HL-60/S4 treated with retinoic acid at 250 ng/mL for 4 days and 3 days (cell line): ENCODE results near the gene CDC42.
"Not testable (repeated sequence)": the region's sequence is repeated elsewhere in the genome, so short reads cannot be mapped to it uniquely, and the experiment has no call there.

Source experiments
- in situ Hi-C: fragments of 300-500 bp; cut with MboI; formaldehyde crosslinking; loops from 2 replicates; pipeline ENCODE4 v1.7.0; 2022; ENCODE audit warnings: low sequenced_read_pairs

CDC42 gene

GRCh38 chr1:22071511-22071910 lies 19.0 kb downstream of the CDC42 start:
- in situ Hi-C loops = no loop called here

GRCh38 chr1:22074803-22075202 lies 22.3 kb downstream of the CDC42 start:
- in situ Hi-C loops = no loop called here

DNA sequence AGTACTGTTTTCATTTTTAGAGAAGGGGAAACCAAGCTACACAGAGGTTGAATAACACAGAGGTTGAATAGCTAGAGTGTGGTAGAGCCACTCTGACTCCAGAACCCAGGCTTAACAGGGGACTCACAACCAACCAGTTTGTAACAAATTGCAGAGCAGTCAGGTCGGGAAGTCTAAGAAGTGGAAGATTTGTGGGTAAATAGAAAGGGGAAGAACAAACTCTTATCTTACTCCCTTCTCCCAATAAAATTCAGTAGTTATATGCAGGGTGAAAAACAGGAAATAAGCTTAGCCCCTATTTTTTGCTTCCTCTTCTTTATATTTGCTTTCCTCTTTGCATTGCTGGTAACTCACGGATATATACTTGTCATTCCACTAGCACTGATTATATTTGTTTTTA lies 23.2 kb downstream of the CDC42 start:
- in situ Hi-C loops = no loop called here

- in situ Hi-C loops = no loop called here
Observed at GRCh38 chr1:22076346-22076745, 23.8 kb downstream of the CDC42 start.

DNA sequence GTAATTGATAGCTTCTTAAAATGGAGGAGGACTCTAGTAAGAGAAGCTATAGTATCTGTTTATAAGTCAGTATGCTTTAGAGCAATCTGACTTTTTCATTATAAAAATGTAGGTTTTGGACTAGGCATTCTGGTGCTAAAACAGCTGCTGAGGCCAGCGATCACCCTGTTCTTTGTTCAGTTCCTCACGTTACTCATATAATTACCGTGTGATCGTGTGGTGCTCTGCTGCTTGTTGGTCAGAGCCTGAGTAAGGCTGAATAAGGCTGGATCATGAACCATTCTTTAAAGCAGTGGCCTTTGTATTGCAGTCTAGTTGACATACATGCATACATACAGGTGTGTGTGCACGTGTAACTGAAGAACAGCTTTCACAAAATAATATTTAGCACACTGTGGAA lies 25.2 kb downstream of the CDC42 start:
- in situ Hi-C loops = no loop called here

- in situ Hi-C loops = no loop called here
Observed at GRCh38 chr1:22078133-22078532, 25.6 kb downstream of the CDC42 start.

DNA sequence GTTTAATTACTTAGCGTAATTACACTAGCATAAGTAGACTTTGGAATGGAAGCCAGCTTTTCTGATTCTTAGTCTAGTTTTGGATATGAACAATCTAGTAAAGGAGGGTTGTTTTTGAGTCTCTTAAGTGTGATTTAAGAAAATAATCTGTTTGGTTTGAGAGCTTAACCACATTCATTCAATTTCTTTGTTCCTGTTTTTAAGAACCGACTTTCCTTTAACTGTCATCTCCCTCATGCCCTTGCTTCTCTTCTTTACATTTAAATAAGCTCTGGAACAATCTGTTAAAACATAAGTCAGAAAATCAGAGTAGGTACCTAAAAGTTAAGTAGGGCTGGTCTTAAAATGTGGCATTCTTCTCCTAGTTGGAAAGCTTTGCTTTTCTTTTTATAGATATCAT lies 27.7 kb downstream of the CDC42 start:
- in situ Hi-C loops = no loop called here

- in situ Hi-C loops = no loop called here
Observed at GRCh38 chr1:22088331-22088730, 35.8 kb downstream of the CDC42 start.

- in situ Hi-C loops = no loop called here
Observed at GRCh38 chr1:22089134-22089571, 36.6 kb downstream of the CDC42 start.

GRCh38 chr1:22089787-22090186 lies 37.3 kb downstream of the CDC42 start:
- in situ Hi-C loops = no loop called here

DNA sequence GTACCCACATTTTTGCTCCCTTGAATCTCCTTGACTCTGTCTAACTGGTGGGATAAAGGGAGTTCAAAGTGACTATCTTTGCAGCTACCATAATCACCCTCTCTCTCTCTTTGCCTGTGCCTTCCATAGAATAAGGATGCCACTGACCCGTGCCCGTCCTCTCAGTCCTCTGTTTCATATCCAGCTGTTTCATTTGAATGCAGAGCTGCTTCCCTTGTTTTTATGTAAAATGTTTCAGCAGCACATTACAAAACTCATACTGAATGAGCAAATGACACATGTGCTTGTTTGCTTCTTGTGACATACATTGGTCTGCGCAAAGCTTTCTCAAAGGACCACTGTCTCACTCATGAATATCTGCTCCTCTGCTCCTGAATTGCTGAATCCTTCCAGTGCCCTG lies 38.4 kb downstream of the CDC42 start:
- in situ Hi-C loops = no loop called here

GRCh38 chr1:22092026-22092768 lies 39.7 kb downstream of the CDC42 start:
- in situ Hi-C loops = not testable (repeated sequence)

GRCh38 chr1:22093513-22093912 lies 41.0 kb downstream of the CDC42 start:
- in situ Hi-C loops = no loop called here

DNA sequence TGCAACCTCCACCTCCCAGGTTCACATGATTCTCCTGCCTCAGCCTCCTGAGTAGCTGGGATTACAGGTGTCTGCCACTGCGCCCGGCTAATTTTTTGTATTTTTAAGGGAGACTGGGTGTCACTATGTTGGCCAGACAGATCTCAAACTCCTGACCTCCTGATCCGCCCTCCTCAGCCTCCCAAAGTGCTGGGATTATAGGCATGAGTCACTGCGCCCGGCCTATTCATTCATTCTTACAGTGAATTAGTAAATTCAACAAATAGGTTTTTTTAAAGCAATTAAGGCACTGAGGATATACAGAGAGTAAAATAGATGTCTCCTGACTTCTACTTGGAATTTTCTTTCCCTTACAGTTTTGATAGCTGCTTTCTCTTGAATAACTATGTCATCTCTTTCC lies 43.5 kb downstream of the CDC42 start:
- in situ Hi-C loops = no loop called here

DNA sequence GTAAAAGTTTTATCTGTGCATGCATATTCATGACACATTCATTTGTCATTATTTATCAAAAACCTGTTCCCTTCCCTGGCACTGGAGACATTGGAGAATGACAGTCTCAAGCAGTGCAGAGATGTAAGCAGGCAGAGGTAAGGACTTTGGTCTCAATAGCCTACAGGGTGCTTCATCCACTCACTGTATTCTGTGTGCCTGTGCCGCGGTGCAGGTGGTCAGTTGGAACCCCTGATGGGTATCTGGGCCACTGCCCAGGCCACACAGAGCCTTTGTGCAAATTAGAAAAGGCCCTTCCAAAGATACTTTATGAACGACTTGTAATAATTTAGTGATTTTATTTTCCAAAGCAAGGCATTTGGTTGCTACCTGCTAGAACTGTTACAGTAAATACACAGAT lies 44.0 kb downstream of the CDC42 start:
- in situ Hi-C loops = no loop called here

- in situ Hi-C loops = no loop called here
Observed at GRCh38 chr1:22098752-22099151, 46.2 kb downstream of the CDC42 start.

DNA sequence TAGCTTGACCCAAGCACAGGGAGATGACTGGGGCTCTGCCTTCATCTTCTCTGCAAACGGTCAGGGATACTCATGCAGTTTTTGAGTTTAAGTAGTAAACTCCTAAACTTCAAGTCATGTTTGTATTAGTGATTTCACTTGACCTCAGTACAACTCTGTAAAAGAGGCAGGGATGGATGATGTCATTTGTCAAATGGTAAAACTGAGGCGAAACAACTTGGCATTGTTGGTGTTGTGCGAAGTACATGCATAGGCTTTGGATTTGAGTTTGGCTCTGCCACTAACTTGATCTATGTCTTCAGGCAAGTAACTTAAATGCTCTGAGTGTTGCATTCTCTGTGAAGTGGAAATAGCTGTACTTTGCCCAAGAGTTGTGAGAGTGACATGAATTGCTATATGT lies 47.7 kb downstream of the CDC42 start:
- in situ Hi-C loops = loop anchor here (25.0 kb wide), 1 partner anchor 537 kb away; the partner anchor contains the start of genes C1QA and C1QC

DNA sequence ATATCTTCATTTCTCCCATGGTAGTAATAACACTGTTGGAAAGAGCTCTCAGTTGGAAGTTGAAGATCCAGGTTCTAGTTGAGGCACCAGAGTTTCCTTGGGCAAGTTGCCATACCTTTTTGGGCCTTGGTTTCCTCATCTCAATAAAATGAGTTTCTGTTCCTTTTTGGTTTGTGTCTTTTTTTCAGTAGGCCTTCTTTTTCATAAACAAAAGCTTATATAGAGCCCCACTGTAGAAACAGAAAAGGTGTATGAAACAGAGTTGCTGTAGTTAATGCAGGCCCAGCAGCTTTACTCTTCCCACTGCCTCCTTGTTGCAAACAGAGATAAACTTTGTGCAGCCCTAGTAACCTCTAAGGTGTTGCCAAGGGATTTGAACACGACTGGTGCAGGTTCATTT lies 48.7 kb downstream of the CDC42 start:
- in situ Hi-C loops = loop anchor here (25.0 kb wide), 1 partner anchor 536 kb away; the partner anchor contains the start of genes C1QA and C1QC

GRCh38 chr1:22101995-22102394 lies 49.5 kb downstream of the CDC42 start:
- in situ Hi-C loops = loop anchor here (25.0 kb wide), 1 partner anchor 535 kb away; the partner anchor contains the start of genes C1QA and C1QC

DNA sequence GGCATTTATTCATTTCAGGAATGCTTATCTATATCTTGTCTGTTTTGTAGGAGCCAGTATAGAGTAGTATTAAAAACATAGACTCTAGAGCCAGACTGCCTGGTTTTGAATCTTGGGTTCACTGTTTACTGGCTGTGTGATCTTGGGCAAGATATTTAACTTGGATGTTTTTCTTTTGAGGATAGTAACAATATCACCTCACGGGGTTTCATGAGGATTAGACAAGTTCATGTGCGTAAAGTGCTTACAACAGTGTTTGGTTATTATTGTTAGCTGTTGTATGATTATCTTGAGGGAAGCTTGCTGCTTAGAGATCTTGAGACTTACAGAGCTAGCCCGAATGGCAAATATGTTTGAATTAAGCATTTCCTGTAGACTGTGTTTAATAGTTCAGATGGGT lies 50.2 kb downstream of the CDC42 start:
- in situ Hi-C loops = loop anchor here (25.0 kb wide), 1 partner anchor 535 kb away; the partner anchor contains the start of genes C1QA and C1QC

- in situ Hi-C loops = loop anchor here (25.0 kb wide), 1 partner anchor 533 kb away; the partner anchor contains the start of genes C1QA and C1QC
Observed at GRCh38 chr1:22104094-22104493, 51.6 kb downstream of the CDC42 start.

DNA sequence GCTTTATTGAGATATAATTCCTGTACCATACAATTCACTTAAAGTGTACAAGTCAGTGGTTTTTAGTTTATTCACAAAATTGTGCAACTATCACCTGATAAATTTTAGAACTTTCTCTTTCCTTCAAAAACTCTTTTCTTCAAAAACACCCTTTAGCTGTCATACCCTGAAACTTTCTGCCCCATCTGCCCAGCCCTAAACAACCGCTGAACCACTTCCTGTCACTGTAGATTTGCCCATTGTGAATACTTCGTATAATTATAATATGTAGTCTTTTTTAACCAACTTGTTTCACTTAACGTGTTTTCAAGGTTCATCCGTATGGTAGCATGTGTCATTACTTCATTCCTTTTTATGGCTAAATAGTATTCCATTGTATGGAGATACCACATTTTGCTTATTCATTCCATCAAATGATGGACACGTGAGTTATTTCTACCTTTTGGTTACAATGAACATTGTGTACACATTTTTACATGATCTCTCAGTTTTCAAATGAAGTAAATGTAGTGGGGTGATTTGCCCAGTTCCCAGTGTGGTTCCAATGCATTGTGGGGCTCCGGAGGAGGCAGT lies 52.4 kb downstream of the CDC42 start:
- in situ Hi-C loops = loop anchor here (25.0 kb wide), 1 partner anchor 532 kb away; the partner anchor contains the start of genes C1QA and C1QC
